Mucosa of descending colon (tissue), 3 donors: ENCODE data around the gene HRCT1. TPM values are rescaled to one million over a fixed set of nuclear protein-coding genes. Genes with fewer than 3 reads are reported as not detected.

Experiments used
- ATAC-seq: fragments of 200-7000 bp; cut with Tn5 transposase; one replicate; pipeline ENCODE4 v1.9.1; 2020; ENCODE audit warnings: mild to moderate bottlenecking, moderate library complexity
- DNase-seq, 3 donors: peaks; one replicate each; pipeline ENCODE4 v3.0.0-alpha.2; 2020
- H3K36me3 ChIP-seq: fragments of 200-600 bp; one replicate; pipeline ENCODE4 v1.8.0; 2021; ENCODE audit warnings: low read depth, mild to moderate bottlenecking
- H3K4me1 ChIP-seq: fragments of 200-600 bp; one replicate; pipeline ENCODE4 v1.8.0; 2021; ENCODE audit warnings: low read depth, mild to moderate bottlenecking
- H3K4me3 ChIP-seq: fragments of 200-600 bp; one replicate; pipeline ENCODE4 v1.8.0; 2021; ENCODE audit warnings: mild to moderate bottlenecking
- H3K9me3 ChIP-seq: fragments of 200-600 bp; one replicate; pipeline ENCODE4 v1.8.0; 2021; ENCODE audit warnings: mild to moderate bottlenecking
- intact Hi-C, 2 donors: fragments of 100-400 bp; cut with DNase I in 1 of 2; cut with micrococcal nuclease in 1 of 2; formaldehyde crosslinking; loops; one replicate each; pipeline versions ENCODE4 v1.11.0 to v1.11.1; 2022; cut with DNase I, micrococcal nuclease
- total RNA-seq, 3 donors: library from RNA; stranded (reverse); fragmentation: NEBNext Ultra II Directional in 2 of 3; extraction: Animal tissue kit (Norgen Biotek cat#: 25700) in 2 of 3; gene quantifications; one replicate each; pipeline versions ENCODE4 v1.2.1 to v1.2.4, GENCODE V29; 2021 to 2023
- TF ChIP-seq, protein P1 (sequence below): fragments of 200-600 bp; IDR thresholded peaks from one replicate; pipeline ENCODE4 v1.8.0; 2022; ENCODE audit warnings: antibody characterized with exemption, mild to moderate bottlenecking
- donor health status: DM: no; HTN: no; CAD: no; lungs with moderate emphysema.
- donor health status: DM: no; HTN: no; CAD: no.
- donor health status: DM: no; HTN: yes; CAD: no.

HRCT1 gene
- total RNA-seq, 3 donors from 2014 or later: 24.8 to 161 (median 82.1) TPM

DNA sequence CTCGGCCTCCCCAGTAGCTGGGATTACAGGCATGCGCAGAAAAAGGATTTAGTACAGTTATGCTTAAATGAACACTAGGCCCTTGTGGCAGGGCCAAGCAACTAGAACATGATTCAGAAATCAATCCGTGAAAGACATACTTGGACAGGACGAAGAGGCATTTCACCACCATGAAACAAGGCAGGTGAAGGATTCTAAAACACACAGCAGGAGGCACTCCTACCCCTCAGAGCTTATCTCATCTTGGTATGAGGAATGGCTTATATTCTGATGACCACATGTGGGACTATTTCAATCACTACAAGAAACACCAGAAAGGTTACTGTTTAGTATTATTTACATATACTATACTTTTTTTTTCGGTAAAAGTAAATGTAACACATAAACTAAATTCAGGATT lies 36.3 kb downstream of the HRCT1 start:
- Histone ChIP-seq H3K4me3 (no peak overlapping the region), H3K4me1 (peaks cover 26% of the 10 kb centered on the region), H3K36me3 (no peaks in the 10 kb centered on the region), H3K9me3 (no peaks in the 10 kb centered on the region)
- TF ChIP-seq, protein P1, sequence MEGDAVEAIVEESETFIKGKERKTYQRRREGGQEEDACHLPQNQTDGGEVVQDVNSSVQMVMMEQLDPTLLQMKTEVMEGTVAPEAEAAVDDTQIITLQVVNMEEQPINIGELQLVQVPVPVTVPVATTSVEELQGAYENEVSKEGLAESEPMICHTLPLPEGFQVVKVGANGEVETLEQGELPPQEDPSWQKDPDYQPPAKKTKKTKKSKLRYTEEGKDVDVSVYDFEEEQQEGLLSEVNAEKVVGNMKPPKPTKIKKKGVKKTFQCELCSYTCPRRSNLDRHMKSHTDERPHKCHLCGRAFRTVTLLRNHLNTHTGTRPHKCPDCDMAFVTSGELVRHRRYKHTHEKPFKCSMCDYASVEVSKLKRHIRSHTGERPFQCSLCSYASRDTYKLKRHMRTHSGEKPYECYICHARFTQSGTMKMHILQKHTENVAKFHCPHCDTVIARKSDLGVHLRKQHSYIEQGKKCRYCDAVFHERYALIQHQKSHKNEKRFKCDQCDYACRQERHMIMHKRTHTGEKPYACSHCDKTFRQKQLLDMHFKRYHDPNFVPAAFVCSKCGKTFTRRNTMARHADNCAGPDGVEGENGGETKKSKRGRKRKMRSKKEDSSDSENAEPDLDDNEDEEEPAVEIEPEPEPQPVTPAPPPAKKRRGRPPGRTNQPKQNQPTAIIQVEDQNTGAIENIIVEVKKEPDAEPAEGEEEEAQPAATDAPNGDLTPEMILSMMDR: no peak
- intact Hi-C loops: no loop called here
- ATAC-seq (no peak), DNase-seq (no peak)

DNA sequence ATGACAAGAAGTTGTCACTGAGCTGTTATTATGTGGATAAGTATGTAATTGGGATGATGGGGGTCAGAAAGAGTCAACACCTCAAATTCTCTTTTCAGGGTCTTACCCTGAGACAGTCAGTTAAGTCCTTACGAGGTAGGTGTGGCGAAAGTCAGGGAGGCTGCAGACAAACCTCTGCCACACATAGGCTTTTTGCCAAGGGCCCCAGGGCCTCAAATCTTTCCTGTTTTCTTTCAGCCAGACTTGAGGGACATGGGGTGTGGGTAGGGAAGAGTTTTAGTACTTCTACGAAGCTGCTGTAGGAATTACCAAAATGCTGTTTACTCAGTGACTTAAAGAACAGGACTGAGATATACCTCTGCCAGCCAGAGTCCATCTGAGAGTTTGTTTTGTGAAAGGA lies 38.2 kb downstream of the HRCT1 start:
- DNase-seq: peak in 1 of 3 donors; percentile 56
- peaks cover 26% of the 10 kb centered on the region for H3K4me1 ChIP-seq
- no peaks in the 10 kb centered on the region for H3K9me3 ChIP-seq

DNA sequence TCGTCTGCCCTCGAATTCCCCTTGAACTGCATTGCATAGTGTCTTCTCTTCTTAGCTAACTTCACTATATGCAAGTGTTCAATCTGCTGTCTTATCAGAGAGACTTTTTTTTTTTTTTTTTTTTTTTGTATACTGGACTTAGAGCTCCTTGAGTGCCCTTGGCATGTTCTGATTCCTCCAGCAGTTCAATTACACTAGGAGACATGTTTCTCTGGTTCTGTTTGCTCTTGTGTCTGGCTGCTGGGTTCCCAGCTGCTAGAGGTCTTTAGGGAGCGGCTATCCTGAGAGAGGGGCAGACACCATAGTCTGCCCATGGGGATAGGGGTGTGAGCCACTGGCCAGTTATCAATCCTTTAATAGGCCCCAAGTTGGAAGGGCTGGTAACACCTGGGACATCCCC lies 38.8 kb downstream of the HRCT1 start:
- intact Hi-C loops: loop anchor here (5.0 kb wide), 2 partner anchors 38 to 43 kb away; partner anchors contain the start of genes HRCT1 (in 1 of the 2) and SPAAR (in 1 of the 2)
- DNase-seq (no peak), ATAC-seq (no peak)
- Histone ChIP-seq H3K4me3 (no peak overlapping the region), H3K4me1 (peaks cover 32% of the 10 kb centered on the region), H3K36me3 (no peaks in the 10 kb centered on the region), H3K9me3 (no peaks in the 10 kb centered on the region)
- TF ChIP-seq, protein P1: no peak

More for the DNA sequence above, 38.2 kb downstream of the HRCT1 start:
- Histone ChIP-seq H3K4me3 (no peak overlapping the region), H3K36me3 (no peaks in the 10 kb centered on the region)
- TF ChIP-seq, protein P1: no peak
- ATAC-seq: peak; percentile 15
- intact Hi-C loops: no loop called here

DNA sequence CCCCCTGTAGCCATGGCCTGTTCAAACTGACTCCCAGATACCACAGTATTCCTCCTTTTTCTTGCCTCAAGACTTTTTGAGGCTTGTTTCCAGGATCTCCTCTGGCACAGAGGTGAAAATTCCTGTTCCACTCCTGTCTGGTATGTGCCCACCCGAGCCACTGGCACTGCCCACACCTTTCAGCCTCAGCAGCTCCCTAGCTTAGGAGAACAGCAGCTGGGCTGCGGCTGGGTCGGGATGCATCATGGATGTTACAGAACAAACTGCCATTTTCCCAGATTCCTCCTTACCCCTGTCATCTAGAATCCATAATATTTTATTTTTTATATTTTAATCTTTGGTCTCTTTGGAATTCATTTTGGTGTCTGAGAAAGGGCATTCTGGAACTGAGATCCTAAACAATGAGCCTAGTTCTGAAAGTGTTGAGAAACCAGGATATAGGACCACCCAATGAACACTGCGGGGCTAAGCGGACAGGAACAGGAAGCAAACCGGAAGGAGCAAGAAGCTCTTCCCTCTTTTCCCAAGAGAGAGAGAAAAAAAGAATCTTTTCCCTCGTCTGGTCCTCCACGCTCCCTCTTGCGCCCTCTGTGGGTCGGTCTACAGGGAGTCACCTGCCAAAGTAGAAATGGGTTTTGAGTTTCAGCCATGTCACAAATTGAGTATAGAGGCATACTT lies 39.5 kb downstream of the HRCT1 start:
- H3K4me3 ChIP-seq: no peak overlapping the region
- H3K9me3 ChIP-seq: no peaks in the 10 kb centered on the region
- no peaks in the 10 kb centered on the region for H3K36me3 ChIP-seq
- TF ChIP-seq, protein P1: peak; percentile 61
- DNase-seq: peak; percentile 83 to 88 (median 87)
- intact Hi-C loops: loop anchor here (5.0 kb wide), 2 partner anchors 38 to 43 kb away; partner anchors contain the start of genes HRCT1 (in 1 of the 2) and SPAAR (in 1 of the 2)
- ATAC-seq: peak; percentile 62
- H3K4me1 ChIP-seq: peaks cover 32% of the 10 kb centered on the region

DNA sequence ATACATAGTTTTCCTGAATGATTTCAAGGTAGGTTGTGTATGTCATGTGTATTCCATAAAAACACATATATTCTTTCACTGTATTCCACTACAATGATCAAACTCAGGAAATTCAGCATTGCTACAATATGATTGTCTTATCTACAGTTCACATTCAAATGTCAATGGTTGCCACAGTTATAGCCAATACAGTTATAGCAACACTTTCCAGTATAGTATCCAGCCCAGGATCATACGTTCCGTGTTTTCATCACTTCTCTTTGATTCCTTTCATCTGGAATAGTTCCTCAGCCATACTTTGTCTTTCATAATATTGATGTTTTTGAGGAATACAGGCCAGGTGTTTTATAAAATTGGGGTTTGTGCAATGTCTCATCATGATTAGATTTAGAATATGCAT lies 42.4 kb downstream of the HRCT1 start:
- TF ChIP-seq, protein P1: no peak
- Histone ChIP-seq H3K9me3 (no peaks in the 10 kb centered on the region), H3K4me1 (peaks cover 27% of the 10 kb centered on the region), H3K4me3 (no peak overlapping the region), H3K36me3 (no peaks in the 10 kb centered on the region)
- intact Hi-C loops: loop anchor here (5.0 kb wide), 2 partner anchors 41 to 46 kb away; partner anchors contain the start of genes HRCT1 (in 1 of the 2) and SPAAR (in 1 of the 2)
- DNase-seq (no peak), ATAC-seq (peak; percentile 6)
